B cell (primary cell): ENCODE results near the gene CASKIN1. TPM values are rescaled to one million over a fixed set of nuclear protein-coding genes. Genes with fewer than 3 reads are reported as not detected.

ENCODE experiments used
- ATAC-seq: fragments of 200-7000 bp; cut with Tn5 transposase; one replicate; pipeline ENCODE4 v1.10.0; 2021; ENCODE audit warnings: low read depth, mild to moderate bottlenecking, moderate number of reproducible peaks, moderate library complexity
- CTCF ChIA-PET: fragments of 350-600 bp; sonication (Branson Sonifier 250); formaldehyde crosslinking; loops from one replicate; lab custom pipeline; 2021; ENCODE audit warnings: antibody characterized with exemption, inconsistent platforms; lab: Charles Lee
- POLR2A ChIA-PET: fragments of 350-600 bp; sonication (Branson Sonifier 250); formaldehyde crosslinking; loops from one replicate; lab custom pipeline; 2021; ENCODE audit warnings: antibody characterized with exemption; lab: Charles Lee
- DNase-seq: peaks from one replicate; pipeline ENCODE4 v3.0.0; 2013
- H2AFZ ChIP-seq: 2 replicates; pipeline ENCODE4 v1.6.1; 2012; ENCODE audit warnings: mild to moderate bottlenecking, low read depth, low read length; ENCODE audit not compliant: insufficient read depth, poor library complexity, severe bottlenecking
- H3K27ac ChIP-seq, 2 donors: 1 replicate in 1 of 2; 2 replicates in 1 of 2; pipeline ENCODE4 v1.5.1; 2012 to 2013; ENCODE audit warnings: low read length in 2 of 2, mild to moderate bottlenecking in 2 of 2, moderate library complexity in 1 of 2
- H3K27me3 ChIP-seq, 4 experiments: fragments of 200-600 bp in 1 of 4; sonication (generic) in 1 of 4; replicated peaks in 1 of 4; 1 replicate in 2 of 4; 2 replicates in 2 of 4; pipeline versions ENCODE4 v1.6.1 to v1.7.0; 2013 to 2016; ENCODE audit warnings: low read length in 3 of 4, mild to moderate bottlenecking in 2 of 4, mixed read lengths in 1 of 4, moderate library complexity in 1 of 4; ENCODE audit not compliant: insufficient read depth in 4 of 4, control insufficient read depth in 3 of 4; ENCODE audit errors: control extremely low read depth in 1 of 4
- H3K36me3 ChIP-seq, 2 experiments: replicated peaks in 1 of 2; 1 replicate in 1 of 2; 2 replicates in 1 of 2; pipeline versions ENCODE4 v1.6.1 to v1.7.1; 2013; ENCODE audit warnings: low read length in 1 of 2; ENCODE audit not compliant: insufficient read depth in 2 of 2, control insufficient read depth in 1 of 2; ENCODE audit errors: control extremely low read depth in 1 of 2, extremely low read depth in 1 of 2
- H3K4me1 ChIP-seq, 2 donors: fragments of 200-600 bp in 1 of 2; sonication (generic) in 1 of 2; 1 replicate in 1 of 2; 2 replicates in 1 of 2; pipeline versions ENCODE4 v1.5.1 to v1.6.1; 2013 to 2017; ENCODE audit warnings: low read length in 2 of 2; ENCODE audit not compliant: control insufficient read depth in 2 of 2, insufficient read depth in 2 of 2
- H3K4me2 ChIP-seq: replicated peaks from 2 replicates; pipeline ENCODE3; 2012; ENCODE audit warnings: mild to moderate bottlenecking, low read depth, low read length; ENCODE audit not compliant: poor library complexity, severe bottlenecking
- H3K4me3 ChIP-seq, 5 experiments: fragments of 200-600 bp in 1 of 5; sonication (generic) in 1 of 5; 1 replicate in 3 of 5; 2 replicates in 2 of 5; pipeline versions ENCODE4 v1.5.1 to v1.7.0; 2011 to 2016; ENCODE audit warnings: low read length in 4 of 5, mild to moderate bottlenecking in 4 of 5, low read depth in 2 of 5, control low read depth in 1 of 5, moderate library complexity in 1 of 5; ENCODE audit not compliant: insufficient read depth in 1 of 5; ENCODE audit errors: control extremely low read depth in 1 of 5, extremely low read depth in 1 of 5
- H3K79me2 ChIP-seq: fragments of 200-600 bp; sonication (generic); one replicate; pipeline ENCODE4 v1.6.0; 2016; ENCODE audit warnings: low read length; ENCODE audit not compliant: control insufficient read depth, insufficient read depth
- H3K9ac ChIP-seq: fragments of 200-600 bp; sonication (generic); 2 replicates; pipeline ENCODE4 v1.6.1; 2017; ENCODE audit warnings: mild to moderate bottlenecking, low read length, moderate library complexity
- H3K9me3 ChIP-seq, 3 donors: one replicate each; pipeline versions ENCODE4 v1.6.1 to v1.7.1; 2013; ENCODE audit warnings: low read length in 2 of 3; ENCODE audit not compliant: control insufficient read depth in 2 of 3, insufficient read depth in 1 of 3; ENCODE audit errors: control extremely low read depth in 1 of 3
- H4K20me1 ChIP-seq: 2 replicates; pipeline ENCODE4 v1.6.0; 2012; ENCODE audit warnings: mild to moderate bottlenecking, low read length; ENCODE audit not compliant: insufficient read depth, control insufficient read depth, poor library complexity, severe bottlenecking
- H3K27ac Mint-ChIP-seq: one replicate; pipeline ENCODE4 v1.8.0; 2021; ENCODE audit warnings: mixed read lengths
- H3K27me3 Mint-ChIP-seq: one replicate; pipeline ENCODE4 v1.8.0; 2021; ENCODE audit warnings: mixed read lengths
- H3K4me1 Mint-ChIP-seq: one replicate; pipeline ENCODE4 v1.8.0; 2021; ENCODE audit warnings: mixed read lengths
- H3K4me3 Mint-ChIP-seq: one replicate; pipeline ENCODE4 v1.8.0; 2021; ENCODE audit warnings: mixed read lengths
- H3K9me3 Mint-ChIP-seq: one replicate; pipeline ENCODE4 v1.8.0; 2022; ENCODE audit warnings: mixed read lengths; ENCODE audit not compliant: insufficient read depth
- CTCF ChIP-seq: fragments of 200-600 bp; IDR thresholded peaks from one replicate; pipeline ENCODE4 v1.8.0; 2022; ENCODE audit warnings: antibody characterized with exemption, mild to moderate bottlenecking
- EZH2 ChIP-seq: IDR thresholded peaks from 2 replicates; pipeline ENCODE4 v1.6.1; 2012; ENCODE audit warnings: borderline replicate concordance, low read depth, mild to moderate bottlenecking, moderate library complexity, low read length; ENCODE audit not compliant: insufficient read depth, poor library complexity, severe bottlenecking
- WGBS: methylation state at CpG from one replicate; pipeline ENCODE4 v1.1.5; 2013; ENCODE audit warnings: missing lambda C conversion rate; ENCODE audit not compliant: insufficient coverage; 5-methylcytosine and 5-hydroxymethylcytosine counted together
- intact Hi-C: fragments of 100-400 bp; cut with micrococcal nuclease; formaldehyde crosslinking; loops from one replicate; pipeline ENCODE4 v1.10.0; 2022
- polyA plus RNA-seq: library from polyadenylated mRNA; depleted of rRNA; stranded (reverse); fragments of >200 nt; gene quantifications from 2 replicates; pipeline ENCODE4 v1.2.3, GENCODE V29; 2012
- total RNA-seq, 2 donors: library from RNA; stranded (reverse); fragments of 120-200 nt in 1 of 2; gene quantifications; 1 replicate in 1 of 2; 2 replicates in 1 of 2; pipeline versions ENCODE4 v1.2.3 to v1.2.4, GENCODE V29; 2013 to 2022

Gene CASKIN1
- total and polyA plus RNA-seq, 2 donors (not counting 1 experiment from before 2014, with no cell fraction given), result 0.01 TPM; not detected in 1

- TF ChIP-seq EZH2 (no peak), CTCF (no peak)
- H4K20me1 ChIP-seq, result peaks cover 53% of the 10 kb centered on the region
- H3K4me3 Mint-ChIP-seq, result peak overlapping the region; percentile 54
- intact Hi-C loops, result loop anchor here (10.0 kb wide), 1 partner anchor 284 kb away; no protein-coding TSS in a partner anchor
- peak overlapping the region; percentile 93 for H3K4me2 ChIP-seq
- ChIA-PET POLR2A (interaction anchor here (0.6 to 1.3 kb wide), 2 partner anchors 129 to 804 kb away, joined by 4 to 5 read pairs; partner anchors contain the start of gene NPW), CTCF (interaction anchor here (1.6 to 2.0 kb wide), 3 partner anchors 9 to 145 kb away, joined by 6 to 7 read pairs (median 6); no protein-coding TSS in a partner anchor)
- no peak overlapping the region for H3K27ac ChIP-seq
- ATAC-seq (peak; percentile 22), DNase-seq (peak; percentile 56)
- peaks cover 0 to 15% of the 10 kb centered on the region in 2 experiments for H3K36me3 ChIP-seq
- H3K27me3 ChIP-seq, result peaks cover 0 to 4% (median 0%) of the 10 kb centered on the region in 4 experiments
- H3K4me1 Mint-ChIP-seq, result peaks cover 37% of the 10 kb centered on the region
- WGBS, result under 1% methylated on average over 55 of the region's 62 CpGs
- H3K9ac ChIP-seq, result peak overlapping the region; percentile 55
- peak overlapping the region in 4 of 5 experiments; percentile 4 to 60 (median 48) for H3K4me3 ChIP-seq
- no peaks in the 10 kb centered on the region for H3K27me3 Mint-ChIP-seq
- H3K27ac Mint-ChIP-seq, result no peak overlapping the region
- H2AFZ ChIP-seq, result peak overlapping the region; percentile 64
- peaks cover 30% of the 10 kb centered on the region for H3K79me2 ChIP-seq
- H3K9me3 Mint-ChIP-seq, result no peaks in the 10 kb centered on the region
- no peaks in the 10 kb centered on the region for H3K9me3 ChIP-seq
- H3K4me1 ChIP-seq, result peaks cover 44 to 60% of the 10 kb centered on the region in 2 donors
Observed at GRCh38 chr16:2148714-2149629, 47.4 kb downstream of the CASKIN1 start.
